ENCODE data around the gene CD2BP2. TPM values are rescaled to one million over a fixed set of nuclear protein-coding genes. Genes with fewer than 3 reads are reported as not detected.

Gene CD2BP2
- total RNA-seq, 4 donors from 2014 or later = 39.1 to 68.5 (median 56.1) TPM

DNA sequence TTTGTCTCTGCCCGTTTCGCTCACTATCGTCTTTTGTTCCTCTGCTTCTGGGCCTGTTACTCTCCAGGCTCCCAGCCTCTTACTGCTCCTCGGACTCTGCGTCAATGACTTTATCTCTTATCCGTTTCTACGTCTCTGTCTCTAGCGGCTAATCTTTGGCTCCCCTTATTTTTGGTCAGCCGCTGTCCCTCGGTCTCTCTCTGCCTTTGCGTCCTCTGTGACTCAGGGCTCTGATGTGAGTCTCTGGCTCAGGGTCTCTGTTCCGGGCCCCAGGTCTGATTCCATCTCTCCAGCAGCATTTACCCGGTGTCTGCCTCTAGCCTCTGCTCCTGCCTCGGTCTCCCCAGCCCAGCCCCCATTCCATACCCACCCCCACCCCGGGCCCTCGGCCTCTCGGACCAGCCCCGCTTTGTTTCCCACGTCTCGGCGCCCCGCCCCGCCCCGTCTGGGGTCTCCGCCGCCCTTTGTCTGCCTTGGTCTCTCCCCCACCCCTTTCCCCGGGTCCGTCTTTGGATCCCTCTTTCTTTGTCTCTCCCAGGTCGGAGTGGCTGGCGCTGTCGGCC is 39.6 kb upstream of the CD2BP2 start:
- Histone ChIP-seq H3K27me3 (no peaks in the 10 kb centered on the region), H3K4me1 (peaks cover 5 to 23% of the 10 kb centered on the region in 2 donors), H3K36me3 (peaks cover 10 to 11% of the 10 kb centered on the region in 2 donors), H3K9me3 (no peaks in the 10 kb centered on the region), H3K4me3 (replicated peaks in 1 of 3) (peak overlapping the region; percentile 57 to 88 (median 87)), H3K27ac (peak overlapping the region; percentile 33 to 69 (median 53))
- TF ChIP-seq, protein P1, sequence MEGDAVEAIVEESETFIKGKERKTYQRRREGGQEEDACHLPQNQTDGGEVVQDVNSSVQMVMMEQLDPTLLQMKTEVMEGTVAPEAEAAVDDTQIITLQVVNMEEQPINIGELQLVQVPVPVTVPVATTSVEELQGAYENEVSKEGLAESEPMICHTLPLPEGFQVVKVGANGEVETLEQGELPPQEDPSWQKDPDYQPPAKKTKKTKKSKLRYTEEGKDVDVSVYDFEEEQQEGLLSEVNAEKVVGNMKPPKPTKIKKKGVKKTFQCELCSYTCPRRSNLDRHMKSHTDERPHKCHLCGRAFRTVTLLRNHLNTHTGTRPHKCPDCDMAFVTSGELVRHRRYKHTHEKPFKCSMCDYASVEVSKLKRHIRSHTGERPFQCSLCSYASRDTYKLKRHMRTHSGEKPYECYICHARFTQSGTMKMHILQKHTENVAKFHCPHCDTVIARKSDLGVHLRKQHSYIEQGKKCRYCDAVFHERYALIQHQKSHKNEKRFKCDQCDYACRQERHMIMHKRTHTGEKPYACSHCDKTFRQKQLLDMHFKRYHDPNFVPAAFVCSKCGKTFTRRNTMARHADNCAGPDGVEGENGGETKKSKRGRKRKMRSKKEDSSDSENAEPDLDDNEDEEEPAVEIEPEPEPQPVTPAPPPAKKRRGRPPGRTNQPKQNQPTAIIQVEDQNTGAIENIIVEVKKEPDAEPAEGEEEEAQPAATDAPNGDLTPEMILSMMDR (IDR thresholded peaks at IDR 0.05) = no peak
- TF ChIP-seq POLR2A (IDR thresholded peaks at IDR 0.05) = no peak
- intact Hi-C loops (cut with DNase I) = no loop called here
- 6 to 10% methylated on average over 28 to 30 of the region's 31 CpGs for WGBS, 2 donors
- no peak for DNase-seq

GRCh38 chr16:30383521-30383920 is 28.4 kb upstream of the CD2BP2 start:
- no peak overlapping the region for H3K27ac ChIP-seq
- TF ChIP-seq, protein P1 (IDR thresholded peaks at IDR 0.05) = no peak
- no peak for TF ChIP-seq POLR2A (IDR thresholded peaks at IDR 0.05)

GRCh38 chr16:30382111-30382881 is 27.2 kb upstream of the CD2BP2 start, which contains the start of gene SEPTIN1:
Gene SEPTIN1, minus strand, starts transcription at chr16:30382561. Its CDS starts 19 bp downstream, at chr16:30382542.
- no peaks in the 10 kb centered on the region for H3K9me3 ChIP-seq
- H3K36me3 ChIP-seq = no peaks in the 10 kb centered on the region
- DNase-seq = no peak
- no peak within 1 kb of the TSS for H3K4me3 ChIP-seq (replicated peaks in 1 of 3)
- intact Hi-C loops (cut with DNase I) = no loop called here
- H3K4me1 ChIP-seq = peaks cover 6 to 7% of the 10 kb centered on the region in 2 donors
- no peaks in the 10 kb centered on the region for H3K27me3 ChIP-seq
- WGBS, 2 donors = 66 to 69% methylated on average over 7 to 12 of the region's 12 CpGs
- no peak within 1 kb of the TSS for H3K27ac ChIP-seq
- no peak for TF ChIP-seq POLR2A (IDR thresholded peaks at IDR 0.05)
- TF ChIP-seq, protein P1 (IDR thresholded peaks at IDR 0.05) = no peak

More at GRCh38 chr16:30383521-30383920, 28.4 kb upstream of the CD2BP2 start:
- H3K9me3 ChIP-seq = no peaks in the 10 kb centered on the region
- peaks cover 4 to 5% of the 10 kb centered on the region in 2 donors for H3K4me1 ChIP-seq
- intact Hi-C loops (cut with DNase I) = no loop called here
- no peaks in the 10 kb centered on the region for H3K36me3 ChIP-seq
- no peak for DNase-seq
- no peaks in the 10 kb centered on the region for H3K27me3 ChIP-seq
- WGBS, 2 donors = 48 to 49% methylated on average over 2 of the region's 2 CpGs
- H3K4me3 ChIP-seq (replicated peaks in 1 of 3) = no peak overlapping the region

- TF ChIP-seq POLR2A (IDR thresholded peaks at IDR 0.05) = no peak
- TF ChIP-seq, protein P1 (IDR thresholded peaks at IDR 0.05) = no peak
- H3K36me3 ChIP-seq = no peaks in the 10 kb centered on the region
- H3K4me3 ChIP-seq (replicated peaks in 1 of 3) = no peak overlapping the region
- no peak overlapping the region for H3K27ac ChIP-seq
- no peak for DNase-seq
- no peaks in the 10 kb centered on the region for H3K27me3 ChIP-seq
- peaks cover 12 to 15% of the 10 kb centered on the region in 2 donors for H3K4me1 ChIP-seq
- H3K9me3 ChIP-seq = no peaks in the 10 kb centered on the region
- intact Hi-C loops (cut with DNase I) = no loop called here
- WGBS, 2 donors = 82 to 85% methylated on average over 12 to 13 of the region's 13 CpGs
These were observed 26.4 kb upstream of the CD2BP2 start for GRCh38 chr16:30381291-30382041.

All from thyroid gland (tissue), 4 donors.